ENCODE measurements around the gene DAND5.
"Not testable (repeated sequence)": the region's sequence is repeated elsewhere in the genome, so short reads cannot be mapped to it uniquely, and the experiment has no call there.

Gene DAND5

GRCh38 chr19:12956446-12957388 lies 12.7 kb upstream of the DAND5 start, which contains the start of gene GADD45GIP1:
TSS of gene GADD45GIP1 (minus strand) at chr19:12957223. CDS start at chr19:12957212, 11 bp downstream.
- Histone ChIP-seq H3K9ac (ENCODE audit: low read length) (peak within 1 kb of the TSS; percentile 76), H3K9me3 (ENCODE audit: low read length) (no peaks in the 10 kb centered on the region), H3K27me3 (ENCODE audit: control insufficient read depth in 1 of 2, insufficient read depth in 2 of 2, low read length in 2 of 2) (no peaks in the 10 kb centered on the region), H3K4me1 (ENCODE audit: insufficient read depth, low read length) (peaks cover 12% of the 10 kb centered on the region), H3K27ac (ENCODE audit: low read depth, low read length) (peak within 1 kb of the TSS; percentile 88), H3K36me3 (ENCODE audit: insufficient read depth, low read length) (peaks cover 29% of the 10 kb centered on the region), H3K4me3 (ENCODE audit: low read depth in 1 of 2, low read length in 2 of 2) (peak within 1 kb of the TSS; percentile 73 to 77)

DNA sequence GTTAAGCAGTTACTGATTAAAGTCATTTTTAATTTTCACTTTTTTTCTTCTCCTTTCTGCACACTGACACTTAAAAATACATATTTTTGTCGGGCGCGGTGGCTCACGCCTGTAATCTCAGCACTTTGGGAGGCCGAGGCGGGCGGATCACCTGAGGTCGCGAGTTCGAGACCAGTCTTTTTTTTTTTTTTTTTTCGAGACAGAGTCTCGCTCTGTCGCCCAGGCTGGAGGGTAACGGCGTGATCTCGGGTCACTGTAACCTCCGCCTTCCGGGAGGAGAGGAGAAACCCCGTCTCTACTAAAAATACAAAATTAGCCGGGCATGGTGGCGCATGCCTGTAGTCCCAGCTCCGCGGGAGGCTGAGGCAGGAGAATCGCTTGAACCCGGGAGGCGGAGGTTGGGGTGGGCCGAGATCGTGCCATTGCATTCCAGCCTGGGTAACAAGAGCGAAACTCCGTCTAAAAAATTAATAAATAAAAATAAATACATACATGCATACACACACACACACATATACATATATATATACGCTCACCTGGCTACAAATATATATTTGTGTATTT lies 11.9 kb upstream of the DAND5 start:
- Histone ChIP-seq H3K9ac (ENCODE audit: low read length) (peak overlapping the region; percentile 76), H3K36me3 (ENCODE audit: insufficient read depth, low read length) (peaks cover 22% of the 10 kb centered on the region), H3K4me1 (ENCODE audit: insufficient read depth, low read length) (peaks cover 12% of the 10 kb centered on the region), H3K27ac (ENCODE audit: low read depth, low read length) (peak overlapping the region; percentile 88), H3K4me3 (ENCODE audit: low read depth in 1 of 2, low read length in 2 of 2) (peak overlapping the region in 1 of 2 donors; percentile 73)
- H3K9me3 ChIP-seq (ENCODE audit: low read length); H3K27me3 ChIP-seq (ENCODE audit: control insufficient read depth in 1 of 2, insufficient read depth in 2 of 2, low read length in 2 of 2): not testable (repeated sequence)

DNA sequence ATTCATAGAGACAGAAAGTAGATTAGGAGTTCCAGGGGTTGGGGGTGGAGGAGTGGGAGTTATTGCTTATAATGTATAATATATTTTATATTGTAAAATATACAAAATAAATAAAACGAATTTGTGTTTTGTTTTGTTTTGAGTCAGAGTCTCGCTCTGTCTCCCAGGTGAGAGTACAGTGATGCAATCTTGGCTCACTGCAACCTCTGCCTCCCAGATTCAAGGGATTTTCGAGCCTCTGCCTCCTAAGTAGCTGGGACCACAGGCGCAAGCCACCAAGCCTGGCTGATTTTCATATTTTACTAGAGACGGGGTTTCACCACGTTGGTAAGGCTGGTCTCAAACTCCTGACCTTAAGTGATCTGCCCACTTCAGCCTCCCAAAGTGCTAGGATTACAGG lies 9.9 kb upstream of the DAND5 start:
- H3K4me3 ChIP-seq (ENCODE audit: low read depth in 1 of 2, low read length in 2 of 2): no peak overlapping the region
- H3K36me3 ChIP-seq (ENCODE audit: insufficient read depth, low read length): peaks cover 6% of the 10 kb centered on the region
- H3K9ac ChIP-seq (ENCODE audit: low read length): no peak overlapping the region
- peaks cover 12% of the 10 kb centered on the region for H3K4me1 ChIP-seq (ENCODE audit: insufficient read depth, low read length)
- H3K9me3 ChIP-seq (ENCODE audit: low read length): no peaks in the 10 kb centered on the region
- H3K27me3 ChIP-seq (ENCODE audit: control insufficient read depth in 1 of 2, insufficient read depth in 2 of 2, low read length in 2 of 2): no peaks in the 10 kb centered on the region
- no peak overlapping the region for H3K27ac ChIP-seq (ENCODE audit: low read depth, low read length)

DNA sequence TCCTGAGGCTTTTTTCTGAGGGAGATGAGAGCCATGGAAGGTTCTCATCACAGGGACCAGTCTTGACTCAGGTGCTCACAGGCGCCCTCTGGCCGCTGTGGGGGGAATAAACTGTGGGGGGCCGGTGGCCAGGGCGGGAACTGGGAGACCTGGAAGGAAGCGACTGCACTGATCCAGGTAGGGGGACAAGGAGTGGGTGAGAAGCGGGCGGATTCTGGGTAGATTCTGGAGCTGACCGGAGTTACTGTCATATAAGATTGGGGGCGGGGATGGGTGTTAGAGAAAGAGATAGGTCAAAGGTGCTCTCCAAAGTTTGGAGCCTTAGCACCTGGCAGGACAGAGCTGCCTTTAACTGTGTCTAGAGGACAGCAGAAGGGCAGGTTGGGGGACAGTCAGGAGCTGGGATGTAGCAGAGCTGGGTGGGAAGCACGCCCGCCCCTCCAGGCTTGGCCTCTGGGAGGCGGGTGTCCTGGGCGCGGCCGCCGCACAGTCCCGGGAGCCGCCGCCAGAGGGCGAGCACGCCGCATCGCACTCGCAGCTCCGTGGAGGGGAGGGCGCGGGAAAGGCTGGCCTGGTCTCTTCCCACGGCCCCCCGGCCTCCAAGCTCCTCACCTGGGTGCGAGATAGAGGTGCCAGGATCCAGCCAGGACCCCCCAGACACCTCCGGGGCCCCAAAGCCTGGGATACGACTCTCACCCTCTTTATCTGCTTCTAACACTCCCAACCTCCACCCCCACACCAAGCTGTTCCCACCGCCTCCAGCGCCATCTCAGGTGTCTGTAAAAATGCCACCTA lies 4.2 kb upstream of the DAND5 start:
- no peaks in the 10 kb centered on the region for H3K36me3 ChIP-seq (ENCODE audit: insufficient read depth, low read length)
- peak overlapping the region; percentile 66 for H3K27ac ChIP-seq (ENCODE audit: low read depth, low read length)
- H3K4me3 ChIP-seq (ENCODE audit: low read depth in 1 of 2, low read length in 2 of 2): peak overlapping the region; percentile 81 to 87
- peak overlapping the region; percentile 68 for H3K9ac ChIP-seq (ENCODE audit: low read length)
- H3K9me3 ChIP-seq (ENCODE audit: low read length): no peaks in the 10 kb centered on the region
- H3K27me3 ChIP-seq (ENCODE audit: control insufficient read depth in 1 of 2, insufficient read depth in 2 of 2, low read length in 2 of 2): no peaks in the 10 kb centered on the region
- H3K4me1 ChIP-seq (ENCODE audit: insufficient read depth, low read length): peaks cover 11% of the 10 kb centered on the region

DNA sequence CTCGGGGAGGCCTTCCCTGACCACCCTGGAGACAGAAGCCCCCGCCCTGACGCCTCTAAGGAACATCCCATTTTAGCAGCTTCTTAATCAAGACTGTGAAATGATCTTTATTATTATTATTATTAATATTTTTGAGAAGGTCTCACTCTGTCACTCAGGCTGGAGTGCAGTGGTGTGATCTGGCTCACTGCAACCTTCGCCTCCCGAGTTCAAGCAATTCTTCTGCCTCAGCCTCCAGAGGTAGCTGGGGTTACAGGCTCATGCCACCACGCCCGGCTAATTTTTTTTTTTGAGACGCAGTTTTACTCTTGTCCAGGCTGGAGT lies 3.6 kb upstream of the DAND5 start:
- Histone ChIP-seq H3K9me3 (ENCODE audit: low read length) (no peaks in the 10 kb centered on the region), H3K36me3 (ENCODE audit: insufficient read depth, low read length) (no peaks in the 10 kb centered on the region), H3K4me3 (ENCODE audit: low read depth in 1 of 2, low read length in 2 of 2) (peak overlapping the region in 1 of 2 donors; percentile 81), H3K27ac (ENCODE audit: low read depth, low read length) (no peak overlapping the region), H3K4me1 (ENCODE audit: insufficient read depth, low read length) (peaks cover 13% of the 10 kb centered on the region), H3K27me3 (ENCODE audit: control insufficient read depth in 1 of 2, insufficient read depth in 2 of 2, low read length in 2 of 2) (no peaks in the 10 kb centered on the region), H3K9ac (ENCODE audit: low read length) (peak overlapping the region; percentile 68)

- no peaks in the 10 kb centered on the region for H3K27me3 ChIP-seq (ENCODE audit: control insufficient read depth in 1 of 2, insufficient read depth in 2 of 2, low read length in 2 of 2)
- no peak overlapping the region for H3K27ac ChIP-seq (ENCODE audit: low read depth, low read length)
- H3K4me1 ChIP-seq (ENCODE audit: insufficient read depth, low read length): peaks cover 13% of the 10 kb centered on the region
- no peak overlapping the region for H3K4me3 ChIP-seq (ENCODE audit: low read depth in 1 of 2, low read length in 2 of 2)
- H3K9me3 ChIP-seq (ENCODE audit: low read length): no peaks in the 10 kb centered on the region
- H3K9ac ChIP-seq (ENCODE audit: low read length): no peak overlapping the region
- H3K36me3 ChIP-seq (ENCODE audit: insufficient read depth, low read length): no peaks in the 10 kb centered on the region
Observed at GRCh38 chr19:12967907-12968306, 1.5 kb upstream of the DAND5 start.

- peak overlapping the region; percentile 53 for H3K9ac ChIP-seq (ENCODE audit: low read length)
- peak overlapping the region; percentile 66 for H3K27ac ChIP-seq (ENCODE audit: low read depth, low read length)
- no peaks in the 10 kb centered on the region for H3K27me3 ChIP-seq (ENCODE audit: control insufficient read depth in 1 of 2, insufficient read depth in 2 of 2, low read length in 2 of 2)
- H3K4me1 ChIP-seq (ENCODE audit: insufficient read depth, low read length): peaks cover 13% of the 10 kb centered on the region
- no peaks in the 10 kb centered on the region for H3K36me3 ChIP-seq (ENCODE audit: insufficient read depth, low read length)
- H3K4me3 ChIP-seq (ENCODE audit: low read depth in 1 of 2, low read length in 2 of 2): no peak overlapping the region
- H3K9me3 ChIP-seq (ENCODE audit: low read length): no peaks in the 10 kb centered on the region
Observed at GRCh38 chr19:12970070-12970820, 869 bp downstream of the DAND5 start.

- H3K9me3 ChIP-seq (ENCODE audit: low read length): no peaks in the 10 kb centered on the region
Observed at GRCh38 chr19:12973236-12973635, 3.9 kb downstream of the DAND5 start.

DNA sequence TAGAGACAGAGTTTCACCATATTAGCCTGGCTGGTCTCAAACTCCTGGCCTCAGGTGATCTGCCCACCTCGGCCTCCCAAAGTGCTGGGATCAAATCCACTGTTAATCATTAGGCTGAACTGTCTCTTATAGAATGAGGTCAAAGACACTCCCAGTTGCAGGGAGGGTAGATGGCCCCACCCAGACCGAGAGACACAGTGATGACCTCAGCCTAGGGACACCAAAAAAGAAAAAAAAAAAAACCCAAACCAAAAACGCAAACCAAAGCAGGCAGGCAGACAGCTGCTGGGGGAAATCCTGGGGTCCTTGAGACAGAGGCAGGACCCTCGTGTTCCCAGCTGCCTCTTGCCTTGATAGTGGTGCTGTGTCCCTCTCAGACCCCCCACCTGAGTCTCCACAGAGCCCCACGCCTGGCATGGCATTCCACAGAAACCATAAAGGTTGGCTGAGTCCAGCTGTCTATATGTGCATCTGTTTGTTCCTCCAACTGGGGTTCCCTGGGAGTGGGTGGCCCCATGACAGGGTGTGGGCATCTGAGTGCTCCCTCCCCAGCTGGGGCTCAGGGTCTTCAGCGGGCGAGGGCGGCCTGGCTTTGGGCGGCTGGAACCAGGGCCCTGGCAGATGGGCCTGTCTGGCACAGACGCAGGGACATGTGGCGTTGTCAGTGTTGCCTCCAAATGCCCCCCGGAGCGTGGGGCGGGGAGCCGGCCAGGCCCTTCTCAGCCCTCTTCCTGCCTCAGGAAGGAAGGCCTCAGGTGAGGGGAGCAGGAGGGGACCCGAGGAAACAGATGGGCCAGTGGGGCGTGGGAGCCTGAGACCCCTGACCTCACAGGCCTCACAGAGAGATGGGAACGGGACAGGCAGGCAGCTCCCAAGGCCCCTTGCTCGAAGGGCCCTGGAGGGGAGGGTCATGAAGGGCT lies 5.2 kb downstream of the DAND5 start:
- Histone ChIP-seq H3K36me3 (ENCODE audit: insufficient read depth, low read length) (no peaks in the 10 kb centered on the region), H3K4me3 (ENCODE audit: low read depth in 1 of 2, low read length in 2 of 2) (no peak overlapping the region), H3K4me1 (ENCODE audit: insufficient read depth, low read length) (peaks cover 12% of the 10 kb centered on the region), H3K9me3 (ENCODE audit: low read length) (no peaks in the 10 kb centered on the region), H3K27me3 (ENCODE audit: control insufficient read depth in 1 of 2, insufficient read depth in 2 of 2, low read length in 2 of 2) (no peaks in the 10 kb centered on the region), H3K9ac (ENCODE audit: low read length) (no peak overlapping the region), H3K27ac (ENCODE audit: low read depth, low read length) (no peak overlapping the region)

More at GRCh38 chr19:12973236-12973635, 3.9 kb downstream of the DAND5 start:
- Histone ChIP-seq H3K36me3 (ENCODE audit: insufficient read depth, low read length) (no peaks in the 10 kb centered on the region), H3K4me1 (ENCODE audit: insufficient read depth, low read length) (peaks cover 16% of the 10 kb centered on the region), H3K27me3 (ENCODE audit: control insufficient read depth in 1 of 2, insufficient read depth in 2 of 2, low read length in 2 of 2) (no peaks in the 10 kb centered on the region), H3K9ac (ENCODE audit: low read length) (no peak overlapping the region), H3K4me3 (ENCODE audit: low read depth in 1 of 2, low read length in 2 of 2) (no peak overlapping the region), H3K27ac (ENCODE audit: low read depth, low read length) (no peak overlapping the region)

GRCh38 chr19:12975221-12975741 lies 5.9 kb downstream of the DAND5 start:
- Histone ChIP-seq H3K27me3 (ENCODE audit: control insufficient read depth in 1 of 2, insufficient read depth in 2 of 2, low read length in 2 of 2) (no peaks in the 10 kb centered on the region), H3K9ac (ENCODE audit: low read length) (no peak overlapping the region), H3K27ac (ENCODE audit: low read depth, low read length) (no peak overlapping the region), H3K36me3 (ENCODE audit: insufficient read depth, low read length) (no peaks in the 10 kb centered on the region), H3K9me3 (ENCODE audit: low read length) (no peaks in the 10 kb centered on the region), H3K4me1 (ENCODE audit: insufficient read depth, low read length) (peaks cover 4% of the 10 kb centered on the region), H3K4me3 (ENCODE audit: low read depth in 1 of 2, low read length in 2 of 2) (no peak overlapping the region)

Data from muscle layer of colon (tissue), 2 donors.